ENCODE measurements around the gene OPHN1.

- TF ChIP-seq, protein P1, sequence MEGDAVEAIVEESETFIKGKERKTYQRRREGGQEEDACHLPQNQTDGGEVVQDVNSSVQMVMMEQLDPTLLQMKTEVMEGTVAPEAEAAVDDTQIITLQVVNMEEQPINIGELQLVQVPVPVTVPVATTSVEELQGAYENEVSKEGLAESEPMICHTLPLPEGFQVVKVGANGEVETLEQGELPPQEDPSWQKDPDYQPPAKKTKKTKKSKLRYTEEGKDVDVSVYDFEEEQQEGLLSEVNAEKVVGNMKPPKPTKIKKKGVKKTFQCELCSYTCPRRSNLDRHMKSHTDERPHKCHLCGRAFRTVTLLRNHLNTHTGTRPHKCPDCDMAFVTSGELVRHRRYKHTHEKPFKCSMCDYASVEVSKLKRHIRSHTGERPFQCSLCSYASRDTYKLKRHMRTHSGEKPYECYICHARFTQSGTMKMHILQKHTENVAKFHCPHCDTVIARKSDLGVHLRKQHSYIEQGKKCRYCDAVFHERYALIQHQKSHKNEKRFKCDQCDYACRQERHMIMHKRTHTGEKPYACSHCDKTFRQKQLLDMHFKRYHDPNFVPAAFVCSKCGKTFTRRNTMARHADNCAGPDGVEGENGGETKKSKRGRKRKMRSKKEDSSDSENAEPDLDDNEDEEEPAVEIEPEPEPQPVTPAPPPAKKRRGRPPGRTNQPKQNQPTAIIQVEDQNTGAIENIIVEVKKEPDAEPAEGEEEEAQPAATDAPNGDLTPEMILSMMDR (IDR thresholded peaks at IDR 0.05) = no peak
- no peak for TF ChIP-seq POLR2A (IDR thresholded peaks at IDR 0.05)
Measured at GRCh38 chrX:68175562-68175961, 257.7 kb downstream of the OPHN1 start.

All from adrenal gland (tissue), 5 donors.